ENCODE results near the gene NLRC4.

GRCh38 chr2:32189011-32189410 lies 75.7 kb downstream of the NLRC4 start:
- TF ChIP-seq CTCF (IDR thresholded peaks at IDR 0.05; ENCODE audit: low read depth, low read length, poor library complexity, severe bottlenecking) (no peak), EZH2phosphoT487 (IDR thresholded peaks at IDR 0.05; ENCODE audit: borderline replicate concordance, low read length) (no peak)

Data from DOHH2 (cell line).